GM19023 (cell line): Measurements from ENCODE around the gene PLA2G4F.

Source experiments
- ATAC-seq: cut with Tn5 transposase; IDR thresholded peaks from one replicate; pipeline ENCODE4 v1.9.1; 2021; ENCODE audit warnings: mild to moderate bottlenecking, moderate library complexity; ENCODE audit not compliant: unreplicated experiment

Gene PLA2G4F, protein sequence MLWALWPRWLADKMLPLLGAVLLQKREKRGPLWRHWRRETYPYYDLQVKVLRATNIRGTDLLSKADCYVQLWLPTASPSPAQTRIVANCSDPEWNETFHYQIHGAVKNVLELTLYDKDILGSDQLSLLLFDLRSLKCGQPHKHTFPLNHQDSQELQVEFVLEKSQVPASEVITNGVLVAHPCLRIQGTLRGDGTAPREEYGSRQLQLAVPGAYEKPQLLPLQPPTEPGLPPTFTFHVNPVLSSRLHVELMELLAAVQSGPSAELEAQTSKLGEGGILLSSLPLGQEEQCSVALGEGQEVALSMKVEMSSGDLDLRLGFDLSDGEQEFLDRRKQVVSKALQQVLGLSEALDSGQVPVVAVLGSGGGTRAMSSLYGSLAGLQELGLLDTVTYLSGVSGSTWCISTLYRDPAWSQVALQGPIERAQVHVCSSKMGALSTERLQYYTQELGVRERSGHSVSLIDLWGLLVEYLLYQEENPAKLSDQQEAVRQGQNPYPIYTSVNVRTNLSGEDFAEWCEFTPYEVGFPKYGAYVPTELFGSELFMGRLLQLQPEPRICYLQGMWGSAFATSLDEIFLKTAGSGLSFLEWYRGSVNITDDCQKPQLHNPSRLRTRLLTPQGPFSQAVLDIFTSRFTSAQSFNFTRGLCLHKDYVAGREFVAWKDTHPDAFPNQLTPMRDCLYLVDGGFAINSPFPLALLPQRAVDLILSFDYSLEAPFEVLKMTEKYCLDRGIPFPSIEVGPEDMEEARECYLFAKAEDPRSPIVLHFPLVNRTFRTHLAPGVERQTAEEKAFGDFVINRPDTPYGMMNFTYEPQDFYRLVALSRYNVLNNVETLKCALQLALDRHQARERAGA

DNA sequence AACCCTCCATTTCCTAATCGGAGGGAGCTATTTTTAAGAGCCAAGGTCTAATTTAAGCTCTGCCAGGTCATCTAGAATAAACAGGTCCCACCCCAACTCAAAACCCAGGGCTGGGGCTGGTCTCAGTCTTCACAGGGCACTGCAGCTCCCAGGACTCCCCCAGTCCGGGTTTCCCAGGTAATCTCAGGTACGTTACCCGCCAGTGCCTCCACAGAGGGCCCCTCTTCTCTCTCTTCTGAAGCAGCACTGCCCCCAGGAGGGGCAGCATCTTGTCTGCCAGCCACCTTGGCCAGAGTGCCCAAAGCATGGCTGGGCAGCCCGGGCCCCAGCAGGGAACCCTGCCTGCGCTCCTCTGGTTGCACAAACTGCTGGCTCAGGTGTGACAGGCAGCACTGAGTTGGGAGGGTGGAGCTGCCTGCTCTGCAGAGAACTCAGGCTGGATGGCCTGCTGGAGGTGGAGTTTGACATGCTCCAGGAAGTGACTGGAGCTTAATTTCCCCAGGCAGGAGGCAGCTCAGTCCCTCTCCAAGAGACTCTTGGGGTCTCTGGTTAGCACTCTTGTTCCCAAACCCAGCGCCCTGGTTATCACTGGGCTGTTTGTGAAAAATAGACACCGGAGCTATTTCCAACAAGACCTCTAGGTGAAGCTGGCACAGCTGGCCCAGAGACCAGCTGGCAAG is at the start of gene PLA2G4F:
Gene PLA2G4F, minus strand, starts transcription at position 394 of the 680 bp plus-strand sequence. Its CDS starts 87 bp downstream, at position 307.
- no peak for ATAC-seq

DNA sequence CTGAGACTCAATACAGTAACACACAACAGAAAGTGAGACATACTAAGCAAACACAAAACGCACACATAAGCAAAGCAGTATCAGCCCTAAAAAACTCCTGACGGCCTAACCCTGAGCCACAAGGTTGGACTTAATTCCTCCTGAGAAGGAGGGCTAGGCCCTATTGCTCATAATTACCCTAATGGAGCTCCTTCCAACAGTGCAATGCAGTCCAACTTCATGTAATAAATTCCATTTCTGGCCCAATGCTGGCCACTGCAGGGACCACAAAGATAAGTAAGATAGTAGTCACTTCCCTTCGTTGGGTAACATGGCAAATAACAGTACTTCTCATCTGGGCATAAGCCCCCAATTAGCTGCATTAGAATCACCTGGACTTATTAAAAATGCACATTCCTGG is 47.5 kb upstream of the PLA2G4F start:
- no peak for ATAC-seq

DNA sequence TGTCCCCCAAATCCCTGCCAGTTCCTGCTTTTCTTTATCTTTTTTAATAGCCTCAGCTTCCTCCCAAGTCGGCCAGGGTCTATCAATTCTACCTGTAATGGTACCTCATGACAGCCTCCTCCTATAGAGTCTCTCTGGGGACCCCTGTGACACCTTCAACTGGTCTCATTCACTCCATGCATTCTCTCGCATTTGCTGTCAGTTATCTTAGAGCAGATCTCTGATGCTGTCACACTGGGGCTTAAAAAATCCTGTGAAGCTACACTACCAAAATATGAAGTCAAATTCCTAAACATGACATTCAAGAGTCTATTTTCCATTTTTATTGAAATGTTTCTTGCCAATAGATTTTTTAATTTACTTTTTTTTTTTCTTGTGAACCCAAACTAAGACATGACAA is 46.2 kb upstream of the PLA2G4F start:
- no peak for ATAC-seq

DNA sequence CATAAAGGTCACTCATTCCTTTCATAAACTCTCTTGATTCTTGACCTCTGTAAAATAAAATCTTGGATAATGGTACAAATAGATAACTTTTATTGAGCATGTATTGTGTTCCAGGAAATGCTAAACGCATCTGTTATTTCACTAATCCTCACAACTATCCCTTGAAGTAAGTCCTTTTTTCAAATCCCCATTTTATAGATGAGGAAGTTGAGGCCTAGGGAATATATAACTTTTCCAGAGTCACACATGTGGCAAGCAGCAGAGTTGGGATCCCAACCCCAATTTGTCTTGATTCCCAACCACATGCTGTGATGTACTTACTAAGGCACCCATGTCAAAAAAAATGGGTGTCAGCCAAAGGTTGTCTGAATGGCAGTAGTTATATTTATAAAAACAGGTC is 45.4 kb upstream of the PLA2G4F start:
- ATAC-seq = no peak

DNA sequence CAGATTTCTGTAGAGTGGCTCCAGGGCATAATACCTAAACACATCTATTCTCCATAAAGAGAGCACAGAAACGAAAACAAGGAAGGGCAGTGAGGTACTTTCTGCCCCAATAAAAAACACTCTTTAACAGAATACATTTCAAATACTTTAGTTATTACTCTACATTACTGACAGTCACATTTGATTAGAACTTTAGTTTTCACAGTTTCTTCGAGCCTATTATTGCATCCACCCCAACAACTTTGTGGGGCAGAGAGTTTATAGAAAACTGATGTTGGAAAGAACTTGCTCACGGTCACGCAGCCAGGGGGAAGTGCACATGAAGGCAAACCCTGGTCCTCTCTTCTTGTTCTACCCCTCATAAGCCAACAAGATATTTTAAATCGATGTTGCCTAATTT is 42.7 kb upstream of the PLA2G4F start:
- ATAC-seq = no peak

DNA sequence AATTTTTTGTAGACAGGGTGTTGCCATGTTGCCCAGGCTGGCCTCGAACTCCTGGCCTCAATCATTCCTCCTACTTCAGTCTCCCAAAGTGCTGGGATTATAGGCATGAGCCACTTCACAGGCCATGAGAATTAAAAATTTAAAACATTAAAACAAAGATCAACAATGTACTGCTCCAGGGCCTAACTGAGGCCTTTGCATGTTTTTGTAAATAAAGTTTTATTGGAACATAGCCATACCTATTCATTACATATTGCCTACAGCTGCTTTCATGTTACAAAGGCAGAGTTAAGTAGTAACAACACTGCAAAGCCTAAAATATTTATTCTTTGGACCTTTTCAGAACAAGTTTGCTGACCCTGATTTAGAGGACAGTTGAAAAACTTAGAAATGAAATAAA is 42.1 kb upstream of the PLA2G4F start:
- ATAC-seq = no peak

DNA sequence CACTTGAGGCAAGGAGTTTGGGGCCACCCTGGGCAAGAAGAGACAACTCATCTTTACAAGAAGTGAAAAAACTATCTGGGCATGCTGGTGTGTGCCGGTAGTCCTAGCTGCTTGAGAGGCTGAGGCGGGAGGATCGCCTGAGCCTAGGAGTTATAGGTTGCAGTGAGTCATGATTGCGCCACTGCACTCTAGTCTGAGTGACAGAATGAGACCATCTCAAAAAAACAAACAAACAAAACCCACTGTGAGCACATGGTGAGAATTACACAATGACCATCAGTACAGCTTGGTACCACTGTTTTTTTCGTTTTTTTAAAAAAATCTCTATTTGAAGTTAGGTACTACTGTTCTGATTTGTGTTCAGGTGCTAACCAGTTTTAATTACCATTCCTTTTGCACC is 38.1 kb upstream of the PLA2G4F start:
- ATAC-seq = no peak

DNA sequence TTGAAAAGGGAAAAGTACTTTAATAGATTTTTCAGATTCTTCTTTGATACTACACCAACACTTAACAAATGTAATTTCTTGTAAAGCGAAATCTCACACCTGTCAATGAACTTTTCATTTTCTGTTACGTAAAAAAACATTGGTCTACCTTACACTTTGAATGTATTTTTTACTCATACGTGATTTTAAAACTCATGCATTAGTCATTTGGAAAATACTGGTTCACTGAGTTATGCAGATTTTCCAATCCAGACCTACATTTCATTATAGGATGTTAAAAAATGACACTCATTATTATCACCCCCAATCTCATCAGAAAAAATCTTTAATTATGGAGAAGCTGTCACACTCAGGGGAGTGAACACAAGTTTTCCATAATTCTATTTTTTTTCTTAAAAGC is 36.9 kb upstream of the PLA2G4F start:
- ATAC-seq = no peak

DNA sequence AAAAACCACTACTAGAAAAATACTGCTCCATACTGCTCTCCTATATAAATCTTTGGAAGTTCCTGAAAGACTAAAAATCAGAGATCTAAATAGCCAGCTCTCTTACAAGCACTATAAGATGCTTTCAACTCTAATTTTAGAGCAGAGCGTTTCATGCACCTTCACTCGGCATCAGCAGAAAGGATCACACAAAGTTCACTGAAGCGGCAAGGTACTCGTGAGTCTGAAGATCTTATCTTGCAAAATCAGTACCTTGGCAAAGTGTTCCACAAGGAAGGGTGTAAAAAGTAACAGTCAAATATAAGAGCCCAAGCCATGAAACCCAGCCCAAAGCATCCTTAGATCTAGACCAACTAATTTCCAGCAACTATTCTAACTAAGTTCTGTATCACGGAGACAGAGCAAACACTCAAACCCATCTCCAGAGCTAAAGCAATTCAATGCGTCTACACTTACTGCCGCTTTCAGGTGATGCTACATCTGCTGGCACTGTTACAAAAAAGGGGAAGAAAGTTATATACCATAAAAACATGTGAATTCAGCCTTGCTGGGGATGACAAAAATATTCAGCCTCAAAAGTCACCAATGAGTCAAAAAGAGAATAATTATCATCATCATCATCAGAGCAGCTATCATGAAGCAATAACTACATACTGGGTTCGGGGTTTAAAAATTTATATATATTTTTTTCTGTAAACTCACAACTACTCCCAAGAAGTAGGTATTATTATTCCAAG is 35.3 kb upstream of the PLA2G4F start:
- ATAC-seq = no peak

DNA sequence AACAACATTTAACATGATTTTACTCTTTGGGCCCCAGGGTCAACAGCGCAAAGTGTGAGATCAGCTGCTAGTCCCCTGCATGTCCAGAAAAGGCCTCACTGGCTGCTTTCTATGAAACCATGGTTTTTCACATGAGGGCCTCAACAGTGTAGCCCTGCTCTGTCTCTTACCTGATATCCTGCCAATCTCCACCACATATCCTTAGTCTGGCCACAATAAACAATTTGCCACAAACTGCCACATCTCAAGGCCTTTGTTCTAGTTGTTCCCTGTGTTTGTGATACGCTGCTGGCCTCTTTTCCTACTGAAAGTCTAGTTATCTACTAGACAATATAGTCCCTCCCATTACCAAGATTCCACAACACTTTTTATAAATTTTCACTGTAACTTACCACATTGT is 33.9 kb upstream of the PLA2G4F start:
- no peak for ATAC-seq

DNA sequence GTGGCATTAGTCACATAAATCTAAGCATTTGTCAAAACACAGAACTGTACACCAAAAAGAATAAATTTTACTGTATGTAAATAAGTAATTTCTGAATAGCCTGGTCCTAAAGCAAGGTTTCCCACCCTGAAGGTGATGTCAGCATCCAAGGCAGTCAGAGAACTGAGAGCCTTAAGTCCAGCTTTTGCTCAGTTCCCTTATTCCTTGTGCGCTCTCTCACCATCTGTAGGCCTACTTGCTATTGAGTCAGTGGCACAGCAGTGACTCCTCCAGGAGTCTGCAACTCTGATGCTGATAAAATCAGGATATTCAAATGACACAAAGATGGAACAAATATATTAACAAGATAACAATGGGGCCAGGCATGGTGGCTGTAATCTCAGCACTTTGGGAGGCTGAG is 29.4 kb upstream of the PLA2G4F start:
- ATAC-seq = no peak

DNA sequence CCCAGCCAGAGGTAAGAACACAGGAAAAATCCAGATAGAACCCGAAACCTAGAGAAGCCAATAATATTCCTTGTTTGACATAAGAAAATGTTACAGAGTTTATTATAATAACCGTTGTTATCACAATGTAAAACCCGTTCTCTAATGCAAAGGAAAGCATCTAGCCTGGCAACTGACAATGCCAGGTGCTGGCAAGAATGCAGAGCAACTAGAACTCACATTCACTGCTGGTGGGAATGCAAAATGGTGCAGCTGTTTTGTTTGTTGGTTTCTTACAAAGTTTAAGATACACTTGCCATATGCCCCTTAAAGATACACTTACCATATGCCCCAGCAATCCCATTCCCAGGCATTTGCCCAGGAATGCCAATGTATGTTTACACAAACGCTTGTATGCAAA is 28.3 kb upstream of the PLA2G4F start:
- ATAC-seq = no peak

DNA sequence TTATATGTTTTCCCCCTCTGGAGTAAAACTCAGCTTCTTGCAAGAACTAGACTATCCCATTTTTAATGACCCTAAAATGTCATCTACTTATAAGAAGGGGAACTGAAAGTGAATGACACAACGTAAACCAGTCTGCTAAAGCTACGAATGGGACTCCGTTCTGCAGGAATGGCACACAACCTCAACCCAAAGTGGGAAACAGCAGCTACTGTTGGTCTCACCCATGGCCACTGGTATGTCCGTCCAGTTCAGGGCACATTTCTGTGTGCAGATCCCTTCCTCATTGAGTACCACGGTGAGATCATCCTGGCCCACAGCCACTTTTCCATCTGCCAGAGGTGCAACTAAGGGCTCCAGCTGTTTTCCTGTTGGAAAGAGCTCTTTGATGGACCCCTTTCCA is 27.9 kb upstream of the PLA2G4F start:
- ATAC-seq = no peak

DNA sequence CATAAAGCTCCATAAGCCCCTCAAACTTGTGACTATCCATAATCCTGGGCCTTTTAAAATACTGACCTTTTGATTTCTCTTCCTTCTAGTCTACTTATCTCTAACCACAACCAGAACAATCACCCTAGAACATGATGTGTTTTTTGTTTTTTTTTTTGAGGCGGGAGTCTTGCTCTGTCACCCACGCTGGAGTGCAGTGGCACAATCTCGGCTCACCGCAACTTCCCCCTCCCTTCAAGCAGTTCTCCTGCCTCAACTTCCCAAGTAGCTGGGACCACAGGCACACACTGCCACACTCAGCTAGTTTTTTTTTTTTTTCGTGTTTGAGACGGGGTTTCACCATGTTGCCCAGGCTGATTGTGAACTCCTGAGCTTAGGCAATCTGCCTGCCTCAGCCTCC is 26.5 kb upstream of the PLA2G4F start:
- no peak for ATAC-seq

DNA sequence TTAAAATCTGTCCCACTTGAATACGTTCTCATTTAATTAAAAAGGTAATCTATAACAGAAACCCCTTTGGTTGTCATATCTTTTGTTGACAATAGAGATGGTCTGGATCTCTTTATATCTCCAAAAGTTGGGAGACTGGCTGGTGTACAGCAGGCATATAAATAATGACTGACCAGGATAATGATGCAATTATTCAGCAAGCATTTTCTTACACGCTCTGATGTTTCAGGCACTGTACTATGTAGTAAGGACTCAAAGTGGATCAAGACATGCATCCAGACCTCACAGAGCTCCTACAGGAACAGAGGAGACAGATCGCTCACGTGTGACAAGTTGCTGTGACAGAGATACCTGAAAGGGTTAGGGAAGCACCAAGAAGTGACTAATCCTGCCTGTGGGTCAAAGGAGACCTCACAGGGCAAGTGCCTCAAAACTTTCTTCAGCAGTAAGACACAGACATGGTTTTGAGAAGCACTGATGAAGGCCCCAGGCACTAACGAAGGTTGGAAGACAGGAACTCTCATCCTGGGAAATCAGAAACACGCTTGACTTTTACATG is 26.0 kb upstream of the PLA2G4F start:
- no peak for ATAC-seq

DNA sequence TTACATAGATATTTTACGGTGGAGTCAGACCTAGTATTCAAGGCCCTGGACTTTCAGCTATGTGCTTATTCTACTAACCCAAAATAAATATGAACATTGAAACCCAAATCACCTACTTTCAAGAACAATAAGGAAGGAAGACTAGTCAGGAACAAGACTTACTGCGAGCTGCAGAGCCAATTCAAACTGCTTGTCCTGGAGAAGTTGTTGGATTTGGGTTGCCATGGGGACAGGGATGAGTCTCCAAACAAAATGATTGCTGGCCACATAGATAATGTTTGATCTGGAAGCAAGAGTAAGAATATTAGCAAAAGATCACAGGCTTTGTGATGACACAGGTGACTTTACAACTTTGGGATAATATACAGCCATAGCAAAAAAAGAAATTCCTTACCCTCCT is 21.6 kb upstream of the PLA2G4F start:
- no peak for ATAC-seq

DNA sequence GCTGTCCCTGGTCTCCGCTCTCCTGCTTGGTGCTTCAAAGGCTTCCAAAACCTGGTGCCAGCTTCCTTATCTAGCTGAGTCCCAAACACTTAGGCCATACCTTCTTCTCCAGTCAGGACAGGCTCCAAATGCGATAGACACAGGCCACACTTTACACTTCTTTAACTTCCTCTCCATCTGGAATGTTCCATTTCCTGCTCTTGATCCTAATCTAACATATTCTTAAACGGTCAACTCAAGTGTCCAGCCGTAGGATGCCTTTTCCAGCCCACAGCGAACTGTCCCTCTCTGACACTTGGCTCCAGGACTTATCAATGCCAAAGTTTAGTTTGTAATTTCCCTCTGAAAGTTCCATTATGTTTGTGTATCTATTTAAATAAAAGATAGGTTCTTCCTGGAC is 19.2 kb upstream of the PLA2G4F start:
- no peak for ATAC-seq

DNA sequence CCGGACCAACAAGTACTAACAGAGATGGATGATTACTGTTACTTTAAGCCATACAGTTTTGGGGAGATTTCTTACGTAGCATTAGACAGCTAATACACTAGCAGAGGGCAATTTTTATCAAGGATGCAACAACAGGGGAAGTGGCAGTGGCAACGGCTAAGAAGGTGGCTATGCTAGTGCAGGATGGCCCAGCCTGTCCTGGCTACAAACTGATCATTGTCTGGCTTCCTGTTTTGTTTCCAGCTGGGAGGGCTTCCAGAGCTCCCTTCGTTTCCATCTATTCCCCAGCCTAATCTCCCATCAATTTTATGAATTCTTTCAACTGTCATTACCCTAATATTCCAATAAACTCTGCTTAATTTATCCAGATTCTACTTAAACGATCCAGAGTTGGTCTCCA is 16.0 kb upstream of the PLA2G4F start:
- ATAC-seq = no peak

DNA sequence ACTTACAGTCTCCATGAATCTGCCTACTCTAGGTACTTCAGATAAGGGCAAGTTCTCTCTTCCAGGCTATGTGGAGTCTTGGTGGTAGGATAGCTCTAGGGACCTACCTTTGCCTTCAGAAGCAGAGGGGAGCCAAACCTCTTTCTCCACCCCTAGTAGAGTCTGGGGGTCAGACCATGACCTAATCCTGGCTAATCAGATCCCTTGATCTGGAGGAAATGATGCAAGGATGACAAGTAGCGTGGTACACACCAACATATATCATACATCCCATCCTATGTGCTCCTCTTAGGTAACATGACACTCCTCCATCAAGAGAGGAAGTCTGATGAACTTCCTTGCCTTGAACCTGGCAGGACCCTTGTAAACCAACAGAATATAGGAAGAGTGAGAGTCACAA is 15.4 kb upstream of the PLA2G4F start:
- no peak for ATAC-seq

DNA sequence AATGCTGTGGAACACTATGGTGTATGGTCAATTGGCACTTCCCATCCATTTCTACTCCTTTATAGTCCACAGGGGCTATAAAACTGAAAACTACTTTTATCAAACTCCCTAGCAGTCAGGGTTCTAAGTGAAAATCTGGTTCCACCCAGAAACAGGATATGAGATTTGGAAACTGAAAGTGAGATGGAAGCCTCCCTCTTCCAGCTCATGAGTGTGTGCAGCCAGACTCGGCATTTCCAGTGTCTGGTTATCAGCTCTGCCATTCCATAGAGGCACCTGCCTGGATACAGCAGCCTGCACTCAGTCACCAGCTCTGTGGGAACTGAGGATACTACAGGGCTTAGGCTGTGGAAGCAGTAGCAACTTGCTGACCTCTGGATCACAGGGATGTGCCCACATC is 14.7 kb upstream of the PLA2G4F start:
- ATAC-seq = no peak
